GM23248 (cell line): ENCODE results near the gene CCDC134. TPM values are rescaled to one million over a fixed set of nuclear protein-coding genes. Genes with fewer than 3 reads are reported as not detected.

Source experiments
- DNase-seq: peaks from one replicate; pipeline ENCODE4 v3.0.0-alpha.2; 2015
- H2AFZ ChIP-seq: fragments of 200-600 bp; sonication (generic); 2 replicates; pipeline ENCODE4 v1.6.1; 2016; ENCODE audit warnings: antibody characterized with exemption
- H3F3A ChIP-seq: fragments of 200-600 bp; sonication (generic); 2 replicates; pipeline ENCODE4 v1.6.1; 2016; ENCODE audit warnings: mild to moderate bottlenecking, antibody characterized with exemption, mixed run types; ENCODE audit not compliant: insufficient read depth
- H3K27ac ChIP-seq: fragments of 200-600 bp; sonication (generic); 2 replicates; pipeline ENCODE4 v1.5.1; 2016; ENCODE audit warnings: mild to moderate bottlenecking
- H3K27me3 ChIP-seq: fragments of 200-600 bp; sonication (generic); replicated peaks from 2 replicates; pipeline ENCODE4 v1.6.1; 2016; ENCODE audit warnings: mild to moderate bottlenecking; ENCODE audit not compliant: insufficient read depth
- H3K36me3 ChIP-seq: fragments of 200-600 bp; sonication (generic); 2 replicates; pipeline ENCODE4 v1.6.1; 2016; ENCODE audit warnings: low read depth, mild to moderate bottlenecking
- H3K4me1 ChIP-seq: fragments of 200-600 bp; sonication (generic); 2 replicates; pipeline ENCODE4 v1.6.1; 2016; ENCODE audit warnings: mild to moderate bottlenecking; ENCODE audit not compliant: insufficient read depth
- H3K4me2 ChIP-seq: fragments of 200-600 bp; sonication (generic); one replicate; pipeline ENCODE4 v1.6.1; 2016; ENCODE audit warnings: mild to moderate bottlenecking; ENCODE audit not compliant: unreplicated experiment
- H3K4me3 ChIP-seq: fragments of 200-600 bp; sonication (generic); 2 replicates; pipeline ENCODE4 v1.5.1; 2016; ENCODE audit warnings: mild to moderate bottlenecking
- H3K79me2 ChIP-seq: fragments of 200-600 bp; sonication (generic); 2 replicates; pipeline ENCODE4 v1.6.1; 2016; ENCODE audit warnings: mild to moderate bottlenecking; ENCODE audit not compliant: insufficient read depth
- H3K9ac ChIP-seq: fragments of 200-600 bp; sonication (generic); 2 replicates; pipeline ENCODE4 v1.6.1; 2016; ENCODE audit warnings: mild to moderate bottlenecking
- H3K9me2 ChIP-seq: fragments of 200-600 bp; sonication (generic); 2 replicates; pipeline ENCODE4 v1.6.1; 2016; ENCODE audit warnings: mixed run types, mild to moderate bottlenecking, moderate library complexity; ENCODE audit not compliant: insufficient read depth
- H3K9me3 ChIP-seq: fragments of 200-600 bp; sonication (generic); one replicate; pipeline ENCODE4 v1.6.1; 2017; ENCODE audit warnings: low read depth
- H4K20me1 ChIP-seq: fragments of 200-600 bp; sonication (generic); 2 replicates; pipeline ENCODE4 v1.6.0; 2016; ENCODE audit not compliant: insufficient read depth
- EZH2 ChIP-seq: fragments of 200-600 bp; sonication (generic); IDR thresholded peaks from 2 replicates; pipeline ENCODE4 v1.6.1; 2018; ENCODE audit warnings: antibody characterized with exemption, mild to moderate bottlenecking; ENCODE audit not compliant: insufficient read depth, poor library complexity, severe bottlenecking
- EZH2phosphoT487 ChIP-seq: fragments of 200-600 bp; sonication (generic); IDR thresholded peaks from 2 replicates; pipeline ENCODE4 v1.6.1; 2018; ENCODE audit warnings: antibody characterized with exemption, moderate library complexity, mild to moderate bottlenecking, low read depth; ENCODE audit not compliant: insufficient read depth
- WGBS, 2 experiments: methylation state at CpG; one replicate each; pipeline ENCODE4 v1.1.6; 2015 to 2017; ENCODE audit warnings: low lambda C conversion rate in 2 of 2, low coverage in 1 of 2; ENCODE audit errors: missing lambda C conversion rate in 2 of 2; 5-methylcytosine and 5-hydroxymethylcytosine counted together
- in situ Hi-C: fragments of 300-500 bp; cut with MboI; formaldehyde crosslinking; loops from 2 replicates; pipeline ENCODE4 v1.15.0; 2020
- polyA plus RNA-seq: library from polyadenylated mRNA; unstranded; fragments of >200 nt; fragmentation: Nextera tagmentation; extraction: Ambion mirVana; gene quantifications from 2 replicates; pipeline ENCODE4 v1.2.1, GENCODE V29; 2016
- total RNA-seq: library from RNA; depleted of rRNA; stranded (reverse); fragments of >200 nt; shearing (Covaris generic); gene quantifications from 2 replicates; pipeline ENCODE4 v1.2.3, GENCODE V29; 2014

The CCDC134 gene
- total and polyA plus RNA-seq, 2 experiments from 2014 or later, result 3.9 to 4.4 TPM

- Histone ChIP-seq H3K4me1 (no peaks in the 10 kb centered on the region), H4K20me1 (no peaks in the 10 kb centered on the region), H3F3A (no peaks in the 10 kb centered on the region), H3K9me2 (no peaks in the 10 kb centered on the region), H3K79me2 (no peaks in the 10 kb centered on the region), H3K27me3 (no peaks in the 10 kb centered on the region), H3K4me2 (no peak overlapping the region), H2AFZ (no peak overlapping the region), H3K9me3 (no peaks in the 10 kb centered on the region), H3K36me3 (no peaks in the 10 kb centered on the region), H3K4me3 (no peak overlapping the region), H3K9ac (no peak overlapping the region), H3K27ac (no peak overlapping the region)
- WGBS, 2 experiments, result 92 to 94% methylated on average over 12 of the region's 12 CpGs
- no peak for DNase-seq
- TF ChIP-seq EZH2 (no peak), EZH2phosphoT487 (no peak)
- in situ Hi-C loops, result no loop called here
Observed at GRCh38 chr22:41810022-41810421, 9.5 kb downstream of the CCDC134 start.

GRCh38 chr22:41812805-41813545 is 12.5 kb downstream of the CCDC134 start:
- Histone ChIP-seq H4K20me1 (no peaks in the 10 kb centered on the region), H3K4me2 (no peak overlapping the region), H3K4me1 (no peaks in the 10 kb centered on the region), H3K4me3 (no peak overlapping the region), H3K36me3 (no peaks in the 10 kb centered on the region), H3K79me2 (no peaks in the 10 kb centered on the region), H3K9ac (no peak overlapping the region), H3K9me2 (no peaks in the 10 kb centered on the region), H3K27ac (no peak overlapping the region), H2AFZ (no peak overlapping the region), H3K9me3 (no peaks in the 10 kb centered on the region), H3K27me3 (no peaks in the 10 kb centered on the region), H3F3A (no peaks in the 10 kb centered on the region)
- DNase-seq, result no peak
- in situ Hi-C loops, result no loop called here
- TF ChIP-seq EZH2 (no peak), EZH2phosphoT487 (no peak)
- 96 to 100% methylated on average over 16 of the region's 16 CpGs for WGBS, 2 experiments

GRCh38 chr22:41813726-41814410 is 13.4 kb downstream of the CCDC134 start:
- Histone ChIP-seq H3K9me2 (no peaks in the 10 kb centered on the region), H3K79me2 (no peaks in the 10 kb centered on the region), H3F3A (no peaks in the 10 kb centered on the region), H3K9me3 (no peaks in the 10 kb centered on the region), H3K27ac (no peak overlapping the region), H3K4me3 (no peak overlapping the region), H3K36me3 (no peaks in the 10 kb centered on the region), H3K4me2 (no peak overlapping the region), H3K4me1 (no peaks in the 10 kb centered on the region), H4K20me1 (no peaks in the 10 kb centered on the region), H3K9ac (no peak overlapping the region), H2AFZ (no peak overlapping the region), H3K27me3 (no peaks in the 10 kb centered on the region)
- in situ Hi-C loops, result no loop called here
- WGBS, 2 experiments, result 97 to 99% methylated on average over 9 of the region's 9 CpGs
- TF ChIP-seq EZH2phosphoT487, result no peak
- TF ChIP-seq EZH2, result no peak
- DNase-seq, result peak; percentile 26

GRCh38 chr22:41815716-41816115 is 15.2 kb downstream of the CCDC134 start:
- no peaks in the 10 kb centered on the region for H3K9me3 ChIP-seq
- no peaks in the 10 kb centered on the region for H3K4me1 ChIP-seq
- in situ Hi-C loops, result no loop called here
- no peak overlapping the region for H3K9ac ChIP-seq
- 94 to 99% methylated on average over 3 of the region's 3 CpGs for WGBS, 2 experiments
- no peak for TF ChIP-seq EZH2
- no peak for TF ChIP-seq EZH2phosphoT487
- no peaks in the 10 kb centered on the region for H4K20me1 ChIP-seq
- no peak overlapping the region for H2AFZ ChIP-seq
- no peak for DNase-seq
- no peak overlapping the region for H3K4me2 ChIP-seq
- H3K27ac ChIP-seq, result no peak overlapping the region
- no peaks in the 10 kb centered on the region for H3F3A ChIP-seq
- H3K9me2 ChIP-seq, result no peaks in the 10 kb centered on the region
- H3K79me2 ChIP-seq, result no peaks in the 10 kb centered on the region
- no peaks in the 10 kb centered on the region for H3K36me3 ChIP-seq
- H3K4me3 ChIP-seq, result no peak overlapping the region
- H3K27me3 ChIP-seq, result no peaks in the 10 kb centered on the region
